Limb (tissue), 2 donors: Measurements from ENCODE around the gene FRMD4B.

Experiments
- DNase-seq, 2 donors: peaks; one replicate each; pipeline ENCODE4 v3.0.0-alpha.2; 2016; ENCODE audit errors: extremely low spot score in 2 of 2

The FRMD4B gene

GRCh38 chr3:69178082-69178481 is 207.8 kb downstream of the FRMD4B start:
- DNase-seq: no peak

- DNase-seq: no peak
Observed at GRCh38 chr3:69174871-69175737, 210.8 kb downstream of the FRMD4B start.

- no peak for DNase-seq
Observed at GRCh38 chr3:69174445-69174844, 211.4 kb downstream of the FRMD4B start.

- no peak for DNase-seq
Observed at GRCh38 chr3:69172058-69172457, 213.8 kb downstream of the FRMD4B start.

- DNase-seq: no peak
Observed at GRCh38 chr3:69166446-69166845, 219.4 kb downstream of the FRMD4B start.

GRCh38 chr3:69165744-69166143 is 220.1 kb downstream of the FRMD4B start:
- no peak for DNase-seq

- no peak for DNase-seq
Observed at GRCh38 chr3:69164296-69164695, 221.6 kb downstream of the FRMD4B start.

- DNase-seq: no peak
Observed at GRCh38 chr3:69162308-69162980, 223.4 kb downstream of the FRMD4B start.

- DNase-seq: peak; percentile 35 to 85
Observed at GRCh38 chr3:69161587-69162307, 224.1 kb downstream of the FRMD4B start.

GRCh38 chr3:69160525-69160924 is 225.4 kb downstream of the FRMD4B start:
- no peak for DNase-seq

- no peak for DNase-seq
Observed at GRCh38 chr3:69160107-69160506, 225.8 kb downstream of the FRMD4B start.

GRCh38 chr3:69149586-69149985 is 236.3 kb downstream of the FRMD4B start:
- DNase-seq: no peak

GRCh38 chr3:69145688-69146087 is 240.2 kb downstream of the FRMD4B start:
- no peak for DNase-seq

GRCh38 chr3:69144631-69145245 is 241.2 kb downstream of the FRMD4B start:
- no peak for DNase-seq

- no peak for DNase-seq
Observed at GRCh38 chr3:69143612-69144011, 242.3 kb downstream of the FRMD4B start.

GRCh38 chr3:69142797-69143454 is 243.0 kb downstream of the FRMD4B start:
- DNase-seq: no peak

- no peak for DNase-seq
Observed at GRCh38 chr3:69142090-69142489, 243.8 kb downstream of the FRMD4B start.

GRCh38 chr3:69141313-69141712 is 244.6 kb downstream of the FRMD4B start:
- no peak for DNase-seq

GRCh38 chr3:69137412-69137811 is 248.5 kb downstream of the FRMD4B start:
- DNase-seq: no peak

- no peak for DNase-seq
Observed at GRCh38 chr3:69137005-69137404, 248.9 kb downstream of the FRMD4B start.

GRCh38 chr3:69130689-69131088 is 255.2 kb downstream of the FRMD4B start:
- no peak for DNase-seq
